Mesothelial cell of epicardium (in vitro differentiated cells): Measurements from ENCODE around the gene KIF16B. TPM values are rescaled to one million over a fixed set of nuclear protein-coding genes. Genes with fewer than 3 reads are reported as not detected.

Experiments
- DNase-seq, 2 experiments: peaks; one replicate each; pipeline ENCODE4 v3.0.0; 2021; ENCODE audit warnings: low spot score in 2 of 2; ENCODE audit not compliant: unreplicated experiment in 2 of 2
- H3K27ac Mint-ChIP-seq: 2 replicates; pipeline ENCODE4 v1.8.0; 2021; ENCODE audit warnings: mixed read lengths
- H3K27me3 Mint-ChIP-seq: 2 replicates; pipeline ENCODE4 v1.8.0; 2021; ENCODE audit warnings: low read depth, mixed read lengths
- H3K36me3 Mint-ChIP-seq: 2 replicates; pipeline ENCODE4 v1.8.0; 2021; ENCODE audit warnings: mixed read lengths
- H3K4me1 Mint-ChIP-seq: 2 replicates; pipeline ENCODE4 v1.8.0; 2021; ENCODE audit warnings: mixed read lengths
- H3K4me3 Mint-ChIP-seq: 2 replicates; pipeline ENCODE4 v1.8.0; 2021; ENCODE audit warnings: mild to moderate bottlenecking, moderate library complexity, mixed read lengths
- H3K9me3 Mint-ChIP-seq: 2 replicates; pipeline ENCODE4 v1.8.0; 2021; ENCODE audit warnings: mixed read lengths
- total RNA-seq: library from RNA; stranded (reverse); gene quantifications from 3 replicates; pipeline ENCODE4 v1.2.1, GENCODE V29; 2021
- TF ChIP-seq, protein P1 (sequence below): fragments of 200-600 bp; sonication (generic); IDR thresholded peaks from one replicate; pipeline ENCODE4 v1.5.0; 2021; ENCODE audit warnings: antibody characterized with exemption; ENCODE audit not compliant: unreplicated experiment

Gene KIF16B
- total RNA-seq, 1 donor from 2014 or later, result 12.8 TPM

DNA sequence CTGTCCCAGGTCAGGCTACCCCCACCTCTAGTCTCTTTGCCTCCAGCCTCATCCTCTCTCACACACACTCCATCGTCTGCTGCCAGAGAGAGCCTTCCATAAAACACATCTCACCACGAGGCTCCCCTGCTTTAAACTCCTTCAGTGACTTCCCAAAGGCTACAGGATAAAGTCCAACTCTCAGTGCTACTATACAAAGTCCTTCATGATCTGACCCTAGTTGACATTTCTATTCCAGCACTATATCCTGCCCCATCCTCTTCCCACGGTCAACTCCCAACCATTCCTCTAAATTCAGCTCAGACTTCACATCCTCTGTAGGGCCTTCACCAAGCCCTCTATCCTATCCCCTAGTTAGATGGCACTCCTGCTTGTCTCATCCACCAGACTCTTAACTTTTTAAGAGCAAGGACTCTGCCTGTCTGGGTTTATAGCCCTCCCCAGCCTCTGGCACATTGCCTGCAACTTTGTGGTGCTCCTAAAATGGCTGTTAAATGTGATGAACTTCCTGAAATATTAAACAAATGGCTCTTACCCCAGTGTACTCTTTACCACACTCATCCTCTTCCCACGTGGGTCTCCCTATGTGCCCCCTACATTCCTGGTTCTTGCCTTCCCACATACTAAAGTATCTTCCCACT, 36.1 kb downstream of the KIF16B start:
- H3K4me1 Mint-ChIP-seq, result no peaks in the 10 kb centered on the region
- no peak overlapping the region for H3K4me3 Mint-ChIP-seq
- TF ChIP-seq, protein P1, sequence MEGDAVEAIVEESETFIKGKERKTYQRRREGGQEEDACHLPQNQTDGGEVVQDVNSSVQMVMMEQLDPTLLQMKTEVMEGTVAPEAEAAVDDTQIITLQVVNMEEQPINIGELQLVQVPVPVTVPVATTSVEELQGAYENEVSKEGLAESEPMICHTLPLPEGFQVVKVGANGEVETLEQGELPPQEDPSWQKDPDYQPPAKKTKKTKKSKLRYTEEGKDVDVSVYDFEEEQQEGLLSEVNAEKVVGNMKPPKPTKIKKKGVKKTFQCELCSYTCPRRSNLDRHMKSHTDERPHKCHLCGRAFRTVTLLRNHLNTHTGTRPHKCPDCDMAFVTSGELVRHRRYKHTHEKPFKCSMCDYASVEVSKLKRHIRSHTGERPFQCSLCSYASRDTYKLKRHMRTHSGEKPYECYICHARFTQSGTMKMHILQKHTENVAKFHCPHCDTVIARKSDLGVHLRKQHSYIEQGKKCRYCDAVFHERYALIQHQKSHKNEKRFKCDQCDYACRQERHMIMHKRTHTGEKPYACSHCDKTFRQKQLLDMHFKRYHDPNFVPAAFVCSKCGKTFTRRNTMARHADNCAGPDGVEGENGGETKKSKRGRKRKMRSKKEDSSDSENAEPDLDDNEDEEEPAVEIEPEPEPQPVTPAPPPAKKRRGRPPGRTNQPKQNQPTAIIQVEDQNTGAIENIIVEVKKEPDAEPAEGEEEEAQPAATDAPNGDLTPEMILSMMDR, result no peak
- H3K27ac Mint-ChIP-seq, result no peak overlapping the region
- no peak for DNase-seq
- no peaks in the 10 kb centered on the region for H3K36me3 Mint-ChIP-seq
- H3K9me3 Mint-ChIP-seq, result peaks cover 7% of the 10 kb centered on the region
- H3K27me3 Mint-ChIP-seq, result no peaks in the 10 kb centered on the region

DNA sequence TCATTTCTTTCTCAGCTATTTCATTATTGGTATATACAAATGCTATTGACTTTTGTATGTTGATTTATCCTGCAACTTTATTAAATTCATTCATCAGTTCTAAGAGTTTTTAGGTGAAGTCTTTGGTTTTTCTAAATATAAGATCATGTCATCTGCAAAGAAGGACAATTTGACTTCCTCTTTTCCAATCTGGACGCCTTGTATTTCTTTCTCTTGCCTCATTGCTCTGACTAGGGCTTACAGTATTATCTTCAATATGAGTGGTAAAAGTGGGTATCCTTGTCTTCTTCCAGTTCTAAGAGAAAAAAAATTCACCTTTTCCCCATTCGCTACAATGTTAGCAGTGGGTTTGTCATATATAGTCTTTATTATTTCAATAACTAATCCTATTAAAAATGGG, 38.0 kb downstream of the KIF16B start:
- DNase-seq, result no peak
- H3K27me3 Mint-ChIP-seq, result no peaks in the 10 kb centered on the region
- TF ChIP-seq, protein P1, result no peak
- H3K4me1 Mint-ChIP-seq, result no peaks in the 10 kb centered on the region
- H3K9me3 Mint-ChIP-seq, result peaks cover 7% of the 10 kb centered on the region
- H3K36me3 Mint-ChIP-seq, result no peaks in the 10 kb centered on the region
- no peak overlapping the region for H3K4me3 Mint-ChIP-seq
- H3K27ac Mint-ChIP-seq, result no peak overlapping the region

- H3K4me3 Mint-ChIP-seq, result no peak overlapping the region
- H3K4me1 Mint-ChIP-seq, result peaks cover 3% of the 10 kb centered on the region
- H3K27ac Mint-ChIP-seq, result no peak overlapping the region
- no peaks in the 10 kb centered on the region for H3K36me3 Mint-ChIP-seq
- no peaks in the 10 kb centered on the region for H3K27me3 Mint-ChIP-seq
- TF ChIP-seq, protein P1, result no peak
- peaks cover 7% of the 10 kb centered on the region for H3K9me3 Mint-ChIP-seq
- no peak for DNase-seq
Measured at GRCh38 chr20:16533502-16533901, 39.7 kb downstream of the KIF16B start.

GRCh38 chr20:16531485-16531884, 41.8 kb downstream of the KIF16B start:
- TF ChIP-seq, protein P1, result no peak
- Mint-ChIP-seq H3K4me3 (no peak overlapping the region), H3K9me3 (peaks cover 4% of the 10 kb centered on the region), H3K27me3 (no peaks in the 10 kb centered on the region), H3K36me3 (peaks cover 5% of the 10 kb centered on the region), H3K27ac (no peak overlapping the region), H3K4me1 (peaks cover 16% of the 10 kb centered on the region)
- no peak for DNase-seq

- H3K9me3 Mint-ChIP-seq, result no peaks in the 10 kb centered on the region
- no peak overlapping the region for H3K27ac Mint-ChIP-seq
- TF ChIP-seq, protein P1, result no peak
- DNase-seq, result no peak
- no peak overlapping the region for H3K4me3 Mint-ChIP-seq
- H3K27me3 Mint-ChIP-seq, result no peaks in the 10 kb centered on the region
- peaks cover 13% of the 10 kb centered on the region for H3K36me3 Mint-ChIP-seq
- peaks cover 17% of the 10 kb centered on the region for H3K4me1 Mint-ChIP-seq
Measured at GRCh38 chr20:16530201-16530681, 43.0 kb downstream of the KIF16B start.
